Tongue (tissue), 2 donors: ENCODE data around the gene MAPK12. TPM values are rescaled to one million over a fixed set of nuclear protein-coding genes. Genes with fewer than 3 reads are reported as not detected.
"Not testable (repeated sequence)": the region's sequence is repeated elsewhere in the genome, so short reads cannot be mapped to it uniquely, and the experiment has no call there.

ENCODE experiments used
- DNase-seq: peaks from one replicate; pipeline ENCODE4 v3.0.0-alpha.2; 2015
- total RNA-seq: library from RNA; depleted of rRNA; stranded (reverse); fragments of >200 nt; gene quantifications from one replicate; pipeline ENCODE4 v1.2.3, GENCODE V29; 2014

Gene MAPK12
- total RNA-seq, 1 donor from 2014 or later = 29.4 TPM

- no peak for DNase-seq
Observed at GRCh38 chr22:50216055-50216683, 45.3 kb downstream of the MAPK12 start.

- no peak for DNase-seq
Observed at GRCh38 chr22:50215297-50216054, 46.0 kb downstream of the MAPK12 start.

- no peak for DNase-seq
Observed at GRCh38 chr22:50213263-50213662, 48.2 kb downstream of the MAPK12 start.

- DNase-seq = no peak
Observed at GRCh38 chr22:50211147-50211546, 50.3 kb downstream of the MAPK12 start.

GRCh38 chr22:50210378-50211139 is 50.9 kb downstream of the MAPK12 start:
- DNase-seq = no peak

GRCh38 chr22:50209893-50210292 is 51.6 kb downstream of the MAPK12 start:
- DNase-seq = peak; percentile 83

- no peak for DNase-seq
Observed at GRCh38 chr22:50208939-50209892, 52.3 kb downstream of the MAPK12 start.

- DNase-seq = peak; percentile 73
Observed at GRCh38 chr22:50208430-50208938, 53.0 kb downstream of the MAPK12 start.

- DNase-seq = no peak
Observed at GRCh38 chr22:50207383-50208140, 53.9 kb downstream of the MAPK12 start.

GRCh38 chr22:50206599-50206998 is 54.9 kb downstream of the MAPK12 start:
- DNase-seq = peak; percentile 71

GRCh38 chr22:50205781-50206569 is 55.5 kb downstream of the MAPK12 start:
- no peak for DNase-seq

GRCh38 chr22:50204998-50205397 is 56.5 kb downstream of the MAPK12 start:
- not testable (repeated sequence) for DNase-seq

GRCh38 chr22:50204571-50204970 is 56.9 kb downstream of the MAPK12 start:
- no peak for DNase-seq

- DNase-seq = no peak
Observed at GRCh38 chr22:50203288-50203687, 58.2 kb downstream of the MAPK12 start.

Other genes starting within 250 kb of the MAPK12 start
- gene IL17REL, start 248.9 kb downstream of the MAPK12 start, total RNA-seq = not detected
- not detected for gene TTLL8, start 203.4 kb downstream of the MAPK12 start, total RNA-seq
- 0.21 TPM for gene MLC1, start 176.3 kb downstream of the MAPK12 start, total RNA-seq
- gene MOV10L1, start 171.7 kb downstream of the MAPK12 start, total RNA-seq = 1.0 TPM
- 0.31 TPM for gene PANX2, start 91.0 kb downstream of the MAPK12 start, total RNA-seq
- gene TRABD, start 75.8 kb downstream of the MAPK12 start, total RNA-seq = 18.5 TPM
- 15.0 TPM for gene SELENOO, start 60.7 kb downstream of the MAPK12 start, total RNA-seq
- gene TUBGCP6, start 16.7 kb downstream of the MAPK12 start, total RNA-seq = 39.7 TPM
- gene HDAC10, start 10.4 kb downstream of the MAPK12 start, total RNA-seq = 23.4 TPM
- gene MAPK11, start 8.7 kb upstream of the MAPK12 start, total RNA-seq = 4.0 TPM
- 146 TPM for gene PLXNB2, start 46.0 kb upstream of the MAPK12 start, total RNA-seq
- 7.5 TPM for gene DENND6B, start 65.3 kb upstream of the MAPK12 start, total RNA-seq
- 49.5 TPM for gene PPP6R2, start 81.6 kb upstream of the MAPK12 start, total RNA-seq
- 61.7 TPM for gene SBF1, start 213.4 kb upstream of the MAPK12 start, total RNA-seq
- gene ADM2, start 219.9 kb upstream of the MAPK12 start, total RNA-seq = 0.92 TPM
- not detected for gene MIOX, start 225.2 kb upstream of the MAPK12 start, total RNA-seq
- gene LMF2, start 246.0 kb upstream of the MAPK12 start, total RNA-seq = 30.8 TPM
- gene NCAPH2, start 246.5 kb upstream of the MAPK12 start, total RNA-seq = 38.9 TPM